Non-pigmented ciliary epithelial cell (primary cell): Measurements from ENCODE around the gene INTS12.

Experiments used
- DNase-seq: peaks from one replicate; pipeline ENCODE4 v3.0.0-alpha.2; 2010; ENCODE audit warnings: low read depth

The INTS12 gene

DNA sequence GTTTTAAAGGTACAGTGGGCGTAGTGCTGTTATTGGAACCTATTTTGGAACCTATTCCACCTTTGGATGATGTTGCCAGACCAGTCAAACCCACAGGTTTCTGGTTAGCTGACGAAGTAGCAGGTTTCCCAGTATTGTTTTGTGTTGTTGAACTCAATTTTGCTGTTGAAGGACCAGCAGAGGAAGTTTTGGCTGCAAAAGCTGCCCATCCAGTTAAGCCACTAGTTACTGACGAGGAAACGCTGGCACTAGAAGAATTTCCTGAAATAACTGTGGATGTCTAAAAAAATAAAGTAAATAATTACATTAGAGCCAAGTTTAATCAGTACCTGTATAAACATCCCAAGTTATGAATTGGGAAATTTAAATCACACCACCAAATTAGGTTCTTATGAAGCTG, 25.5 kb downstream of the INTS12 start:
- DNase-seq, result no peak

DNA sequence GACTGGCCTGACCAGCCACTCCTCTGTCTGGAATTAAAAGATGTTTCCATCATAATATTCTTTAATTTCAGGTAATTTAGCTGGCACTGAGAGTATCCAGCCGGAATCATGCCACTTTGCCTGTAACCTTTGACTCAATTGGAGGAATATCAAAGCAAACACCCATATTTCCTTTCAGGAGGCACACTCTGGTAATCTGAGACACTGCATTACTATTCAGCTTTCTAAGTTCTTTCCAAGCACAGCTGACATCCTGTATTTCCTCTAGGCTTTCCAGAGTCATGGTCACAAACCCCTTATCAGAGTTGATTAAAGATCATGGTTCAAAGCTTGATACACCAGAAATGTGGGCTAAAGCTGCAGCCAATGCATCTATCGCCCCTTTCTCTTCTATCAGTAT, 29.3 kb downstream of the INTS12 start:
- no peak for DNase-seq

DNA sequence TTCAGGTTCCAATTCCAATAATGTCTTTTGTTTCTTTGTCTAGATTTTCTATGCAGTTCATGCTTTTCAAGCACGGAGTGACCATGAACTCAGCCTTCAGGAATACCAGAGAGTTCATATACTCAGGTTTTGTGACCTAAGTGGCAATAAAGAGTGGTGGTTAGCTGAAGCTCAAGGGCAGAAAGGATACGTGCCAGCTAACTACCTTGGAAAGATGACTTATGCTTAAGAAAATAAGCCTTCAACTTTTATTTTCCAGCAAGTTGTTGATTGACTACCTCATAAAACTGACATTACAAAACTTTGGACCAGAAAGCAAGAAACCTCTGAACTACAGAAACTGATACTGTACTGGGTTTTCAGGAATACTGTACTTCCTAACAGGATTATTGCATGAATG, 30.8 kb downstream of the INTS12 start:
- no peak for DNase-seq

DNA sequence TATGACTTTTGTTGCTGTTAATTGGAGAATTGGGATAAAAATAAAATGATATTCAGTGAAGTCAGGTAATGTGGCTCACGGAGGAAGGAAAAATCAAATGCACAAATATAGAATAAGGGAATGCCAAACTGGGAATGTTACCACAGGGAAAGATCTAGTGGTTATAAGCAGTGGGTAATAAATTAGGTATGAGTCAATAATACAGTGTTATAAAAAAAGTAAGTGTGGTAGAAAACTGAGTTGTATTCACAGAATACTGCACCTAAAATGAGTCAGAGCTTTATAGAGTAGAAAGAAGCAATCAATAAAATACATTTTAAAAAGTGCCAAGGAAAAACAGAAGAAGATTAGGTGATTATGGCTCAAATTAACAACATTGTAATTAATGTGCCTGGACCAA, 34.5 kb downstream of the INTS12 start:
- no peak for DNase-seq

DNA sequence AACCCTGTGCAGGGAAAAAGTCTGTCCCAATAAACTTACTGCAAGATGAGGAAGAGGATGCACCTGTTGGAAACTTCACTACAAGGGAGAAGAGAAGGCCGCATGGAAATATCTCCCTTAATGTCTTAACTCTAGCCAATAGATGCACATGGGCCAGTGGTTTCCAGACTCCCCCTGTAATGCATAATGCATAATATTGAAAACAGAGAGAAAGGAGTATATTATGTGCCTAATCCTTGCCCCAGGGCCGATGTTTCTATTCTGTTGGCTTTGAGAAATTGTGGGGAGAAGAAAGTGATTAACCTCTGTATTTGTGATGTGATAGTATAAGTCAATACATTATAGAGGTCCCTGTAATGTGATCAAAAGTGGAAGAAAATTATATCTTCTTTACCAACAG, 37.2 kb downstream of the INTS12 start:
- no peak for DNase-seq

DNA sequence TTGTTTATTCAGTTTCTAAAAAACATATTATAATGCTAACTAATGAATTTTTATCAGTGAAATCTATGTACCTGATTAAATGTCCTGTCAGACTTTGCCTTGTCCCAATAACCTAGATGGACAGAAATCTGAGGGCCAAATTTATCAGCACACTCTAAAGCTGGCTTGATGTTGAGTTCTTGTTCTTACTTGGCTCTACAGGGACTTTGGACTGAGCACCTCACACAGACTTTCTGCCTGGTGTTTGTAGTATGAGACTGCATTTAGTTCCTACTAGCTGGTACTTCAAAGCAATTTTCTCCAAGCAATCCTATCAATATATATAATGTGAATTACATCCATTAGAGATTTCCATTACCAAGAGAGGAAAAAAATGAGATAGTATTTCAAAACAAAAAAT, 37.8 kb downstream of the INTS12 start:
- no peak for DNase-seq

DNA sequence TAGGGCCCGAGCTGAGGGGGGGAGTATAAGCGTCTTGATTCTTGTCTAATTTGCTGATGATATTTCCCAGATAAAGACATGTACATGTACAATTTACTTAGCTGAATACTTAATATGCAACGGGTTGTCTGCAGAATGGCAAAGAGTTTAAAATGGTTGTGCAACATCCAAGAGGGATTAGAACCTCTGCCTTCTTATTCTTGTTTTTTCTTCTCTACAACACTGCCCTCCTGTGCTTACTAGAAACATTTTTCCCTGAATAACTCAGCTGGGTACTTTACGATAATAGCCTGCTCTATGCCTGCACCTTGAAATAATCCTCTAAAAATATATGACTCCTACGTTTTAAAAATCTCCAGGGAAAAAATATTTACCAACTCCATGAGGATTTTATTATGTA, 41.8 kb downstream of the INTS12 start:
- DNase-seq, result no peak

DNA sequence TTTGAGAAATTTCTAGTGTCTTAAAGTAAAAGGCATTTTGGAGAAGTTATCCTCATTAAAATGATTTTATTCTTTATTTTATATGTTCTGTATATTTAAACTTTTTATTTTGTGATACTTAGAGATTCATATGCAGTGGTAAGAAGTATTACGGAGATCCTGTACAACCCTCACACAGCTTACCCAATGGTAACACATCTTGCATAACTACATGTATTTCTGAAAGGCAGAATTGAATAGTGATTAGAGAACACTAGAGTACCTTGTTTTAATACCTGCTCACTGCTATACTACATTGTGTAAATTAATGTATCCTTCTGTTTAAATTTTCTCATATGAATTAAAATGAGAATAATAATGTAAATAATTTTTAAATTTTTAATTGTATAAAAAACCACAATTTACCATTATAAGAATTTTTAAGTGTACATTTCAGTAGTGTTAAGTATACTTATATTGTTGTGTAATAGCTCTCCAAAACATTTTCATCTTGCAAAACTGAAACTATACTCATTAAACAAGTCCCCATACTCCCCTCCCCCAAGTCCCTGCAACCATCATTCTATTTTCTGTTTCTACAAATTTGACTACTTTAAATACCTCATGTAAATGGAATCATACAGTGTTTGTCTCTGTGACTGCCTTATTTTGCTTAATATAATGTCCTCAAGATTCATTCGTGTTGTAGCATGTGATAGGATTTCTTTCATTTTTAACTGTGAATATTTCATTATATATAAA, 45.4 kb downstream of the INTS12 start:
- no peak for DNase-seq

DNA sequence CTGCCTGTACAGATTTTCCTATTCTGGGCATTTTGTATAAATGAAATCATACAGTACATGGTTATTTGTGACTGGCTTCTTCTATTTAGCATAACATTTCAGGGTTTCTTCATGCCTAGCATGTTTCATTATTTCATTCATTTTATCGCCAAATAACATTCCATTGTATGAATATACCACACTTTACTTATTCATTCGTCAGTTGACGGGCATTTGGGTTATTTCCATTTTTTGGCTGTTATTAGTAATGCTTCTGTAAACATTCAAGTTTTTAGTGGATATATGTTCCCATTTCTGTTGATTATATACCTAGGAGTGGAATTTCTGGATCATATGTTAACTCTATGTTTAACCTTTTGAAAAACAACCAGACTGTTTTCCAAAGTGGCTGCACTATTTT, 47.5 kb downstream of the INTS12 start:
- no peak for DNase-seq

DNA sequence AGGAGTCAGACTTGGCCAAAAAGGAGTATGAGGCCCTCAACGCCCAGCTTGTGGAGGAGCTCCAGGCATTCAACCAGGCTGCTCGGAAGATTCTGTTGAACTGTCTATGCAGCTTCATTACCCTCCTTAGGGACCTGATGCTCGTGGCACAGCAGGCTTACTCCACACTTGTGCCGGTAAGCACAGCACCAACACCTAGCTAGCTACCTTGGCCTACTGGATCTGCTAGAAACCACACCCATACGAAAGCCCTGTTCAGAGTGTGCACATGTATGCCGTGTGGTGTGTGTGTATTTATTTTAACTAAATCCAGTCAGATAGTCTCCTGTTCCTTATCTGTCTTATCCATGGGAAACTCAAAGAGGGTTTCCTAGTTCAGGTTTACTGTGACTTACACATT, 49.3 kb downstream of the INTS12 start:
- no peak for DNase-seq

DNA sequence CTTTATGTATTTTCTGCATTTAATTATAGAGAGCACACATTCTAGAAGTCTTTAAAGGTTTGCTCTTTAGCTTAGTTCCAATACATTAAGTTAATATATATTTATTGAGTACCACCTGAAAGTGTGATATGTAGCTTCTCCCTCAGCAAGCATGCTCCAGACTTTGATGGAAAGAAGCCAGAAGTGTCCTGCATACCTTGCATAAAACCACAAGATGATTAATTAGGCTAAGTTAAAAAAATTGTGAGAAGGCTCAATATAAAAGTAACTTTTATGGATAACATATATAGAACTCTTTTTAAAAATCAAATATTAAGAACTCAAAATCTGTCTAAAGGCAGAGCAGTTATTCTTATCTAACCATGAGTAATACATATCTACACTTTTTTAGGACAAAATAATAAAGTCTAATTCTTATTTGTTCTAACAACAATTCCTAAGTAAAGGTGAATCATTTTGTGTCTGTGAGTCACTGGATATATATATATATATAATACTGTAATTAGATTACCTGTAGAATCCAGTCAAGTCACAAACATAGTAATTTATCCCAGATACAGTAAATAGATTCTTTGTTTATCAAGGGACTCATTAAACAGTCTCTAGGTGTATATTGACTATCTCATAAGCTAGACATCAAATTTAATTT, 51.2 kb downstream of the INTS12 start:
- DNase-seq, result no peak

DNA sequence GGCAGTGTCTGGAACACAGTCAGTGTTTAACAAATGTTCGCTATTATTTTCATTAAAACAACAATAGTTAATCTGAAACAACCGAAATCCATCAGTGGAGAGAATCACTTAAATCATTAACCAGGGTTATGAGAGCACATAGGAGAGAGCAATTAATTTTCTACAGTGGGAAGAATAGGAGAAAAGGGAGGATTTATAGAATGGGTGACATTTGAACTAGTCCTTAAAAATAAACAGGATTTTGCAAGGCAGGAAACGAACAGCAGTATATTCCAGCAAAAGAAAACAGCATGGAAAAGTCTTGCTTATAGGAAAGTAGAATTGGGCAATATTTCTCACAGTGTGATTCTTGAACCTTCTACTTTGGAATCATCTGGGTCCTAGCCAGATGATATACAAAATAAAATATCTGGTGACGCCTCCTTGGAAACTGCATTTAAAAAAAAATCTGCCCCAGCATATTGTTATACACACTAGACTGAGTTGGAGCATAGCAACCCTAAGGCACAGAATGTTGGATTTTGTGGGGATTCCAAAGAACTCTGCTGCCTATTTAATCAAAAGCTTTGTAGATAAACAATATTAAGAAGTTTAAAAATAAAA, 56.1 kb downstream of the INTS12 start:
- DNase-seq, result no peak

DNA sequence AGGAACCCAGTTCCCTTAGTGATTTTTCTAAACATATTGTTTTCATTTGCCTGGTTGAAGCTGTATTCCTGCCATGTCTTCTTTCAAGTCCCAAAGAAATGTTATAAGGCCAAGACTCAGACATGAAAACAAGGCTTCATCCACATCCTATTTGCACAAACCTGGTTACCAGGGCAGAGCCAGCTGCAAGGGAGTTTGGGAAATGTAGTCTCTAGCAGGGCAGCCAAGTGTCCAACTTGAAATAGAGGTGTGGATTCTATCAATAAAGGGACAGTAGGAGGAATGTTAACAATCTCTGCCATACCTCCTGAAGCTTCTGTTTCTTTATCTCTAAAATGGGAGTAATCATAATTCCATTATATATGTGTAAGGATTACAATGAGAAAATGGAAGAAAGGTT, 56.6 kb downstream of the INTS12 start:
- no peak for DNase-seq

DNA sequence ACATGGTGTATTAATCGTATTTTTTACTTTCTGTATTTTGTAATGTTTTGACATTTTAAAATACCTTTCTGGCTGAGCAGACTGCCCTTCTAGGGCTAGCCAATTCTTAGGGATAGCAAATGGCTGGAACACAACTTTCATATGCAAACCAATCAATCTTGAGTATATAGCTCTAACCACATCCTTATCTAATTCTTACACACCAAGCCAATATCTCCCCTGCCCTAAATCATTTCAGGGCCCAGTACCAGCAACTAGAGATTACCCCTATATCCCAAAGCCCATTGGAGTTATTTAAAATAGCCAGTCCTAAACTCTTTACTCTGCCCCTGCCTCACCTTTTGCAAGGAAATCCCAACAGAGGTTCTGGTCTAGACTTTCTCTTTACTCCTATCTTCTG, 58.3 kb downstream of the INTS12 start:
- no peak for DNase-seq

DNA sequence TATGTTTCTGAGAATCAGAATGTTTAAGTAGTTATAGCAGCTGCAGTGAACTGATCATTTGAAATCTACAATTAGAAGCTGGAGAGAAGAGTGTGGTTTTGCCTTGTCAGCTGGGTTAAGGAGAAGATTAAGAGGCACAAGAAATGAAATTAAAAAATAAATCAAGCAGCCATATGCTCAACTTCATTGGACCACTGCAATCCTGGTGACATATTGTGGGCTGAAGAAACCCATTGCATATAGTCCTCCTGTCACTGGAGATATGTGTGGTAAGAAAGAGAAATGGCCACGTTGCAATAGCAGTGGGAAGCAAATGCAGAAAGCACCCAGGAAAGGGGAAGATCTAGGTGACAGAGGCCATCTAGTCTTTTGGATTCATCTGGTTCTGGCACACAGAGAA, 63.0 kb downstream of the INTS12 start:
- DNase-seq, result no peak

DNA sequence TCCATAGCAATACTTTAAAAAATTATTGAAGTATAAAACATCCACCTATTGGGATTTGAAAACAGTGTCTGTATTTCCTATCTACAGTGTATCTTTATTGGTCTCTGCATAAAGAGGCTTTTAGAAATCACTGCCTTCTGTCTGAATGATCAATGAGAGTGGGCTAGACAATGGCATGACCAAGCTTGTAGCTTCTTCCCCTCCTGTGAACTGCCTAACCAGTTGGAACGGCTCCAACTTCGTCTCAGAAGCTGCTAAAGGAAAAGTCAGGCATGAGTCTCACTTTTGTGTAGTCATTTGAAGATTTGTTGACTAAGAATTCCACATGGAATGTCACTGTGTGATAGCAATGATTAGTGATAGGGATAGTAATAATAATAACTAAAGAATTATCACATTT, 64.2 kb downstream of the INTS12 start:
- DNase-seq, result no peak

DNA sequence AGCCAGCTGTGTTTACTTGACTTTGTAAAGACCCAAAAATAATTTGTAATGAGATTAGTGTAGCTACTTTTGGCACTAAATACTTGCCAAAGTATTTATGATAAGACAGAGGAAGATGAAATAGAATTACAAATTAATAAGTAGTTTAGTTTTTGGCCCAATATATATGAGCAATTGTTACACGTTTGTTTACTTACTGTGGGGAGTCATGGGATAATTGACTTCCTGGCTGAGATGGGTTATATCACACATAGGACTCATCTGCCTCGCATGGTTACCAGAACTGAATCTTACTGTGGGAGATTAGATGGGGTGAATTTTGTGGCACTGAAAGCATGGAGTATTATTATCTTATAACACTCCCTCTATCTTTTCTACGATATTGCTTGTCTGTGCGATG, 66.6 kb downstream of the INTS12 start:
- DNase-seq, result no peak

DNA sequence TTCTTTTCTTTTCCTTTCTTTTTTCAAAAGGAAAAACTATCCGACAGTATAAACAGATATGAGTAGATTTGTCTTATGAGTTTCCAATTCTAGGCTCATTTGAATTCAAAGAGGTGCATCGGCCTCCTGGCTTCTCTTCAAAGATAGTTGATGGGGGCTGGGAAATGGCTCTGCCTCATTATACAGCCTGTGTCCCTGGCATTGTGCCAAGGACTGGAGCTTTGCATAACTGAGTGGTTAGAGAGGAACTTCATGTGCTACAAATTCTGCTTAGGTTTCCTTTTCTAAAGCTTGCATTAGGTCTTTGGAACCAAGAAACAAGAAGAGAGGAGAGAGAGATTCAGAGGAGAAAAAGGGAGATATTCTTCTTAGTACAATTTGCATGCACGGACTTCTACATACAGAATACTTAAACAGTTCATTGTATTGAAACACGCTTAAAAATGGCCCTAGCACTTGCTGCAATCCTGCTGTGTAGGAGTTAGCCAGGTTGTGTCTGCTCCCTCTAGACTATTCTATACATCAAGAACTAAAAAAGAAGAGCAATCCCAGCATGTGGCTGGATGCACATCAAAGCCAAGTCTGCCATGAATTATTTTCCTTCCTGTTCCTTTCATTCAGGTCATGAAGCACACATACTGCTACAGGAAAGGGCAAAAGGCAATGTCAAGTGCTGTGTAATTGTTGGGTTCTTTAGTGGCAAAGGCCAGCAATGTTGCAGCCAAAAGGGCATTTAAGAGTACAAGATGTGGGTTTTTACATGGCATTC, 70.9 kb downstream of the INTS12 start:
- DNase-seq, result no peak

DNA sequence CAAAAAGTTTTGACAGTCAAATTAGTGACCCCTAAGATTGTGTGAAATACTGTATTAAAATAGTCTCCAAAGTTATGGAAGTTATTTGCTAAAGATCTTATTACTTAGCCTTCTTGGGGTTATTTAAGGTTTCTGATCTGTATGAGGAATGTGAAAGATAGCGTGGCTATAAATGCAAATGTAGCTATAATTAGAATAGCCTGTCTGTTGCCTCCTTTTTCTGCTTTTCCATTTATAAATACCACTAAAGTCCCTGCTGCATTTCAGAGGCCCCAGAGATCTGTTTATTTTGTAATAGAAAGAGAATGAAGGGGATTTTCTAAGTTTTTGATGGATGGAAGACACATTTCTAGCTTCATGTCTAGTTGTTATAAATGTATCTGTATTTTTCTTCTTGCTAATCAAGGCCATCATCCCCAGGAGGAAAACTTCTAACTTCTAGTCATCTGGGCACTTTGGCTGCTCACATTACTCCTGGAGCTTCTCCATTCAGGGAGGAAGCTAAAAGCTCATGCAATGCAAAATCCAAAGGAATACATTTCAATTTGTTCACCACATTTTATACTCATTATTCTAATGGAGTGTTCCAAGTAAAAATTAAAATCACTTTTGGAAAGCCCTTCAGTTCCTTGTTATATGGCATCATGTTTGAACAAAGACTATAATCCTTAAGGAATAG, 73.9 kb downstream of the INTS12 start:
- no peak for DNase-seq

DNA sequence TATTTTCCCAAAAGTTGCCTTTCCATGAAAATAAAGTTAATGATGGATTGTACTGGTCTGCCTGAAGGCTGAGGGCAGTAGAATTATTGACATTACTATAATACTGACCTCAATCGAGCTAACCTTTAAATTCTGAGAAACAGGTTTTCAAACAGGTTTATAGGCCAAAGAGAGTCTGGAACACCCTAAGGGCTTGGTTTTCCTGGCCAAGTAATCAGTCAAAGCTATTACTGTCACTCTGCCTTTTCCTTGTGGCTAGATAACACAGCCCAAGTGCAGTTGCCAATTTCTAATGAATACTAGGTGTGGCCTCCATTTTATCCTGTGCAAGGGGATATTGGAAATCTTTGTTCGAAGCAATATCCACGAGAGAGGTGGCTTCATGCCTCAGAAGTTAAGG, 75.2 kb downstream of the INTS12 start:
- no peak for DNase-seq
